ELR (cell line): ENCODE measurements around the gene HSD17B14.
"Not testable (repeated sequence)": the region's sequence is repeated elsewhere in the genome, so short reads cannot be mapped to it uniquely, and the experiment has no call there.

Experiments used
- DNase-seq: peaks from one replicate; pipeline ENCODE4 v3.0.0-alpha.2; 2015; ENCODE audit warnings: low read depth

HSD17B14 gene

GRCh38 chr19:48796298-48797083 is 39.8 kb downstream of the HSD17B14 start:
- no peak for DNase-seq

- peak; percentile 29 for DNase-seq
Observed at GRCh38 chr19:48795685-48796070, 40.6 kb downstream of the HSD17B14 start.

- peak; percentile 93 for DNase-seq
Observed at GRCh38 chr19:48795055-48795684, 41.1 kb downstream of the HSD17B14 start.

GRCh38 chr19:48794291-48794690 is 42.0 kb downstream of the HSD17B14 start:
- no peak for DNase-seq

- no peak for DNase-seq
Observed at GRCh38 chr19:48793271-48793670, 43.0 kb downstream of the HSD17B14 start.

- not testable (repeated sequence) for DNase-seq
Observed at GRCh38 chr19:48787331-48787730, 49.0 kb downstream of the HSD17B14 start.

- not testable (repeated sequence) for DNase-seq
Observed at GRCh38 chr19:48786422-48786821, 49.9 kb downstream of the HSD17B14 start.

- DNase-seq = peak; percentile 37
Observed at GRCh38 chr19:48784527-48784926, 51.8 kb downstream of the HSD17B14 start.

- DNase-seq = peak; percentile 76
Observed at GRCh38 chr19:48780631-48781391, 55.5 kb downstream of the HSD17B14 start.

- DNase-seq = no peak
Observed at GRCh38 chr19:48779636-48780035, 56.7 kb downstream of the HSD17B14 start.

- DNase-seq = no peak
Observed at GRCh38 chr19:48777720-48778119, 58.6 kb downstream of the HSD17B14 start.

- no peak for DNase-seq
Observed at GRCh38 chr19:48777139-48777538, 59.2 kb downstream of the HSD17B14 start.

- DNase-seq = no peak
Observed at GRCh38 chr19:48772503-48772953, 63.8 kb downstream of the HSD17B14 start.

GRCh38 chr19:48770734-48771472 is 65.4 kb downstream of the HSD17B14 start:
- DNase-seq = no peak

GRCh38 chr19:48770266-48770665 is 66.0 kb downstream of the HSD17B14 start:
- DNase-seq = peak; percentile 68

- no peak for DNase-seq
Observed at GRCh38 chr19:48768994-48769713, 67.1 kb downstream of the HSD17B14 start.

- DNase-seq = not testable (repeated sequence)
Observed at GRCh38 chr19:48768171-48768753, 68.0 kb downstream of the HSD17B14 start.

GRCh38 chr19:48765816-48766215 is 70.5 kb downstream of the HSD17B14 start:
- not testable (repeated sequence) for DNase-seq
